HG02610 (cell line): ENCODE results near the gene ANKRD11.

Source experiments
- ATAC-seq: cut with Tn5 transposase; IDR thresholded peaks from one replicate; pipeline ENCODE4 v1.9.1; 2021; ENCODE audit warnings: mild to moderate bottlenecking, moderate library complexity; ENCODE audit not compliant: unreplicated experiment

The ANKRD11 gene

GRCh38 chr16:89355686-89356085, 134.7 kb downstream of the ANKRD11 start:
- ATAC-seq, result no peak

GRCh38 chr16:89355007-89355406, 135.4 kb downstream of the ANKRD11 start:
- no peak for ATAC-seq

GRCh38 chr16:89354325-89354724, 136.0 kb downstream of the ANKRD11 start:
- ATAC-seq, result no peak

- ATAC-seq, result no peak
Measured at GRCh38 chr16:89352091-89352681, 138.2 kb downstream of the ANKRD11 start.

GRCh38 chr16:89351645-89352044, 138.7 kb downstream of the ANKRD11 start:
- no peak for ATAC-seq

GRCh38 chr16:89350701-89351380, 139.5 kb downstream of the ANKRD11 start:
- ATAC-seq, result no peak

GRCh38 chr16:89349947-89350633, 140.3 kb downstream of the ANKRD11 start:
- no peak for ATAC-seq

GRCh38 chr16:89347807-89348206, 142.6 kb downstream of the ANKRD11 start:
- ATAC-seq, result no peak

GRCh38 chr16:89346869-89347268, 143.5 kb downstream of the ANKRD11 start:
- ATAC-seq, result no peak

- ATAC-seq, result no peak
Measured at GRCh38 chr16:89345642-89346150, 144.7 kb downstream of the ANKRD11 start.

- no peak for ATAC-seq
Measured at GRCh38 chr16:89344846-89345611, 145.3 kb downstream of the ANKRD11 start.

- no peak for ATAC-seq
Measured at GRCh38 chr16:89344458-89344834, 145.9 kb downstream of the ANKRD11 start.

- ATAC-seq, result no peak
Measured at GRCh38 chr16:89343501-89344457, 146.6 kb downstream of the ANKRD11 start.

- ATAC-seq, result no peak
Measured at GRCh38 chr16:89341697-89342694, 148.4 kb downstream of the ANKRD11 start.

GRCh38 chr16:89341279-89341678, 149.1 kb downstream of the ANKRD11 start:
- no peak for ATAC-seq

- no peak for ATAC-seq
Measured at GRCh38 chr16:89338863-89339262, 151.5 kb downstream of the ANKRD11 start.

GRCh38 chr16:89337965-89338364, 152.4 kb downstream of the ANKRD11 start:
- ATAC-seq, result no peak

- ATAC-seq, result no peak
Measured at GRCh38 chr16:89335803-89336485, 154.4 kb downstream of the ANKRD11 start.
